ENCODE results near the gene MTMR12.

The MTMR12 gene, protein sequence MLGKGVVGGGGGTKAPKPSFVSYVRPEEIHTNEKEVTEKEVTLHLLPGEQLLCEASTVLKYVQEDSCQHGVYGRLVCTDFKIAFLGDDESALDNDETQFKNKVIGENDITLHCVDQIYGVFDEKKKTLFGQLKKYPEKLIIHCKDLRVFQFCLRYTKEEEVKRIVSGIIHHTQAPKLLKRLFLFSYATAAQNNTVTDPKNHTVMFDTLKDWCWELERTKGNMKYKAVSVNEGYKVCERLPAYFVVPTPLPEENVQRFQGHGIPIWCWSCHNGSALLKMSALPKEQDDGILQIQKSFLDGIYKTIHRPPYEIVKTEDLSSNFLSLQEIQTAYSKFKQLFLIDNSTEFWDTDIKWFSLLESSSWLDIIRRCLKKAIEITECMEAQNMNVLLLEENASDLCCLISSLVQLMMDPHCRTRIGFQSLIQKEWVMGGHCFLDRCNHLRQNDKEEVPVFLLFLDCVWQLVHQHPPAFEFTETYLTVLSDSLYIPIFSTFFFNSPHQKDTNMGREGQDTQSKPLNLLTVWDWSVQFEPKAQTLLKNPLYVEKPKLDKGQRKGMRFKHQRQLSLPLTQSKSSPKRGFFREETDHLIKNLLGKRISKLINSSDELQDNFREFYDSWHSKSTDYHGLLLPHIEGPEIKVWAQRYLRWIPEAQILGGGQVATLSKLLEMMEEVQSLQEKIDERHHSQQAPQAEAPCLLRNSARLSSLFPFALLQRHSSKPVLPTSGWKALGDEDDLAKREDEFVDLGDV

DNA sequence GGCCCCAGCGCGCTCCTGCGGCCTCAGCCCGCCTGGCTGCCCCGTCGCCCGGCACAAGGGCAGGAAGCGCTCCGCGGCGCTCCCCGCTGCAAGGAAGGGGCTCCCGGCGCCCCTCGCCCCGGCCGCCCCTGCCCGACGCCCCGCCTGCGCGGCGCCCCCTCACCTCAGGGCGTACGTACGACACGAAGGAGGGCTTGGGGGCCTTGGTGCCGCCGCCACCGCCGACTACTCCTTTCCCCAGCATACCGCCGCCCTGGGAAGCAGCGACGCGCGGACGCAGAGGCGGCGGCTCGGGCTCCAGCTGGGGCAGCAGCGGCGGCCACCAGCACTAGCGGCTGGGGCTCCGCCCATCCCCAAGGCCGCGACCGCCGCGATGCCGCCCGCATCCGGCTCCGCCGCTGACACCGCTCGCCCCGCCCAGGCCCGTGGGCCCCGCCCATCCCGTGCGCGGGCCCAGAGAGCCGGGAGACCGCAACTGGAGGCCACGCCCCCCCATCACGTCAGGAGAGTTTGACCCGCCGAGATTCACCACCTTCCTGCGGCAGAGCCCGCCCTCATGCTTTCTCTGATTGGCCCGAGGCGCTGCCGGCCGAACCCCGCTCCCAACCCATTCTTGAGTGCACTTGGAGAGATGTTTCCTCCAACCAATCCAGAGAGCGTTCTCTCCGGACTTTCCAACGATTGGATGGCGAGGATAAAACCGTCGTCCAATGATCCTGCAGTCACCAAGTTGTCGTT lies at the start of gene MTMR12:
TSS of gene MTMR12 (minus strand) at position 345 of the 738 bp plus-strand sequence. CDS start at position 244, 101 bp downstream.
- DNase-seq: peak; percentile 87 to 100 (median 99)

DNA sequence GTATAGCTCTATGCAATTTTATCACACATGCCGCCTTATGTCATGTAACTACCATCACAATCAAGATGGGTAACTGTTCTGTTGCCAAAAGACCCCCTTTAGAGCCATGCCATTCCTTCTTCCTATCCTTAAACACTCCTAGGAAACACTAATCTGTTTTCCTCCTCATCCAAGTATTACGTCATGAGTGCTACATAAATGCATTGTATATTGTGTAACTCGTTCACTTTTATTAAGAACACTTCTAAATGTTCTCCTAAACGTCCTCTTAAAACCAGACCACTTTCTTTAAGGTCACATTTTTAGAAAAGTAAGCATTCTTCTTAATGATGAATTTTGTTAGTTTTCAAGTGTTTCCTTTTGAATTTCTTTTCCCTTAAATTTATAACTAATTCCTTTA lies 49.8 kb upstream of the MTMR12 start:
- DNase-seq: no peak

DNA sequence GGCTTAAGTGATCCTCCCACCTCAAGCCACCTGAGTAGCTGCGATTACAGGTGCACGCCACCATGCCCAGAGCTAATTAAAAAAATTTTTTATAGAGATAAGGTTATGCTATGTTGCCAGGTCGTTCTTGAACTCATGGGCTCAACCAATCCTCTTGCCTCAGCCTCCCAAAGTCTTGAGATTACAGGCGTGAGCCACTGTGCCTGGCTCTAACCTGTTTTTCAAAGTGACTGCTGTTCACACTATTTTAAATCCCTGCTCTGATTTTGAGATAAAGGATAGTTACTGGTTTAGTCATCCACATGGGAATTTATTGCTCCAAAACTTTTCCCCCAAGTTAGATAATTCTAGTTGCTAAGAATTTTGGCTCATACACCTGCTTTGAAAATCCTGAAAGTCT lies 48.2 kb upstream of the MTMR12 start:
- DNase-seq: no peak

DNA sequence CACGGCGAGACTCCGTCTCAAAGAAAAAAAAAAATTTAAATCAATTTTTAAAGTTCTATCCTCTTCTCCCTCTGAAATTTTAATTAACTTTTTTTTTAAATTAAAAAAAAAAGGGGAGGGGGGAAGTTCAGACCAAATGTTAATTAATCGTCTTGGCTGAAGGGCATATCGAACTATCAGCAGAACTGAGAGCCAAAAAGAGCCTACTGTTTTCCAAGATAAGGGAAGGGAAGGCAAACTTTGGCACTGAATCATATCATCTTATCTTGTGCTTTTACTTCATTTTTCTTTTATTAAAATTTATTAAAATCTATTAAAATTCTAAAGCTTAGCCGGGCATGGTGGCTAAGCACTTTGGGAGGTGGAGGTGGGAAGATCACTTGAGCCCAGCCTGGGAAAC lies 45.9 kb upstream of the MTMR12 start:
- DNase-seq: no peak

DNA sequence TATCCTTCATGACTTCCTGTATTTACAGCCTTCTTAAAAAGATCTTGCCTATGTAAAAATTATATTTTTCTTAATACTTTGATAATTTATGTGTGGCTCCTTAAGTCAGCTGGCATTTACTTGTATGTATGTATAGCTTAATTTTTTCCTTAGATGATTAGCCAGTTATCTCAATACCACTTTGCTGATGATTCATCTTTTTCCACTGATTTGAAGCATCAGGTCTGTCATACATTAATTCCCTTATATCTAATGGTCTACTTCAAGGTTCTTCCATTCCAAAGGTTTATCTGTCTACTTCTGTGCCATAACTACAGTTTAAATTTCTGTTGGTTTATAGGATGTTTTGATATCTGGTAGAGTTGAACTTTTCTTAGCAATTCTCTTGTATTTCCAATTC lies 44.9 kb upstream of the MTMR12 start:
- no peak for DNase-seq

DNA sequence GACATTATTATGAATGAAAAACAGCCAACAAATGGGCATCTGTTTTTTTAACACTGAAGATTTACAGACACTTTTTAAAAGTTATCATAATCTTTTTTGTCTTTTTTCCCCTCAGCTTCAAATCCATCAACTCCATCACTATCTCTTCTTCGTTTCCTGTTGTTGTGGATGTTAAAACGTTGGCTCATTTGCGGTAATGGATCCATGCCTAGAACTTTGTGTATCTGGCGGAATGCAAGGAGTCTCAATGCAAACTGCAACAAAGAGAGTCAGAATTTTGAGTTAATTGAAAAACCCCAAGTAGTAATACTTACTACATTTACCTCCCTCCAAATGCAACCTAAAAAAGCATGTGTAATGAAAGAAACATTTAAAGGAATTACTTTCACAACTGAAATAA lies 42.9 kb upstream of the MTMR12 start:
- no peak for DNase-seq

DNA sequence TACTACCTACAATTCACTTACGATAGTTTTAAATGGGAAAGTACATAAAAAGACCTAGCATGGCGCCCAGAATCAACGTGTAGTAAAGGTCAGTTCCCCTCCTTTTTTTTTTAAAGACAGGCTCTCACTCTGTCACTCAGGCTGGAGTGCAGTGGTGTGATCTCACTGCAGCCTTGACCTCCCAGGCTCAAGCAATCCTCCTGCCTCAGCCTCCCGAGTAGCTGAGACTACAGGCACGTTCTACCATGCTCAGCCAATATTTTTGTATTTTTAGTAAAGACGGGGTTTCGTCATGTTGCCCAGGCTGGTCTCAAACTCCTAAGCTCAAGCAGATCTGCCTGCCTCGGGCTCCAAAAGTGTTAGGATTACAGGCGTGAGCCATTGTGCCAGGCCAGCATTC lies 40.7 kb upstream of the MTMR12 start:
- DNase-seq: no peak

DNA sequence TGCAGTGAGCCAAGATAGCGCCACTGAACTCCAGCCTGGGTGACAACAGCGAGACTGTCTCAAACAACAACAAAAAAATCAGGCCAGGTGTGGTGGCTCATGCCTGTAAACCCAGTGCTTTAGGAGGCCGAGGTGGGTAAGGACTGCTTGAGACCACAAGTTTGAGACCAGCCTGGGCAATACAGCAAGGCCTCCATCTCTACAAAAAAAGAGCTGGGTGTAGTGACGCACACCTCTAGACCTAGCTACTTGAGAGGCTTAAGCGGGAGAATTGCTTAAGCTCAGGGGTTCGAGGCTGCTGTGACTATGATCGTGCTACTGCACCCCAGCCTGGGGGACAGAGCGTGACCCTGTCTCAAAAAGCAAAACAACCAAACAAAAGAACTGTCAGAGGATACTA lies 39.9 kb upstream of the MTMR12 start:
- no peak for DNase-seq

DNA sequence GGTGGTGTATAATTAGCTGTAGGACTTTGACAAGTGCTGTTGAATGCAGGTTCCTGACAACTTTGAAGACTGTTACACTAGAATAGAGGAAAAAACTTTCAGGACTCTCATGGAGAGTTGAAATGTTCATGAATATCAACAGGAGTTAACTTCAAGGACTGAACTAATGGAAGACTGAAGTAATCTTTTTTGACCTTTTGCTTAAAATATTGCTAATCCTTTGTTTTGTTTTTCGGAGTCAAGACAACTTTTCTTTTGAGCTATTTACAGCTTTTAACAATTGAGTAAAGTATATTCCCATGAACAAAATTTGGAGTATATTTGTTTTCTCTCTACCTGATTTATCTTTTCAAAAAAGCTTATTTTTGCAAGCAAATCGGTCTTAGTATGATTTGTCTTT lies 34.1 kb upstream of the MTMR12 start:
- no peak for DNase-seq

DNA sequence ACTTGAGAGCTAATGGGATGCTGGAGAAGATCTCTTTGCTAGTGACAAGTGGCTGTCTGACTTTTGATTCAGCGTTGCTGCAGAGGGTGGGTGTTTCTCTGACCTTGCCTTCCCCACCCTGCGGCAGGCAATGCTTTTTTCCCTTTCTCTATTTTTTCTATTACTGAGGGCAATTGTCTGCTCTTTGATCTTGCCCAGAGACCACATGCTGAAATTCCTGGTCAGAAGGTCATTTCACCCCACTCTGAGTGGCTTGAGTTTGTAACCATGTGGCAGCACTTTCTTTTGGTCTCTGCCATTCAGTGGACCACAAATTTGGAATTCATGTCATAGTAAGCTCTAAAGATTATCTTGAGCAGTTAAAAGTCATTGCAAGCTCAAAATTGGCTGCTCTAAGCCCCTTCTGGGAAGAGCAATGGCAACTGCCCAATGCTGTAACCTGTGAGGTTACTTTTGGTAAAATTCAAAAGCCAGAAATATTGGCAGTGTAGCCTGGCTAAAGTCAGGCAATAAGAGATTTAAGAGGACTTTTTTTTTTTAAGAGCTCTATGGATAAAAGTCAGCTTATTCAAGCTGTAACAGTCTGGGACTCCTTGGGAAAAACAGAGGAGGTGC lies 30.4 kb upstream of the MTMR12 start:
- no peak for DNase-seq

DNA sequence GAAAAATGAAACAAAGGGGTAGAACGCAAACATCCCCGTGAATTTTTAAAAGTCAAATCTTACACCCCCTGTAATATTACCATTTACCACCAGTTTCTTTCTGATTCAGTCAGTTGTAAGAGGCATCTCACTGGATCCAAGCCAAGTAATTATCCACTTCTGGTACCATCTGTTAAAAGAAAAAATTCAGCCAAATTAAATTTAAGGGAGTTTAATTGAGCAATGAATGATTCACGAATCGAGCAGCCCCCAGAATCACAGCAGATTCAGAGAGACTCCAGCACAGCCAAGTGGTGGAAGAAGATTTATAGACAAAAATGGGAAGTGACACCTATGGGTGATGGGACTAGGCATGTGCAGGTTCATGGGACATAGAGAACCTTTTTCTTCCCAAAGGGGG lies 29.9 kb upstream of the MTMR12 start:
- DNase-seq: peak in 1 of 56 donors; percentile 12

DNA sequence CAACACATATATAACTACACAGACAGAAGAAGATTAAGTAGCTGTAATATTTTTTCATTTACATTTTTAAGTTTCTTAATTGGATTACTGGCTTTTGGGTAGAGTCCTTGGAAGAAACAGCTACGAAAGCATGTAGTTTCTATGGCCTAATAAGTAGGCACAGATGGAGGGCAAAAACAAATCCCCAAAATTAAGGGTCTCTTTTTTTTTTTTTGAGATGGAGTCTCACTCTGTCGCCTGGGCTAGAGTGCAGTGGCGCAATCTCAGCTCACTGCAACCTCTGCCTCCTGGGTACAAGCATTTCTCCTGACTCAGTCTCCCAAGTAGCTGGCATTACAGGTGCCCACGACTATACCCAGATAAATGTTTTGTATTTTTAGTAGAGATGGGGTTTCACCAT lies 27.1 kb upstream of the MTMR12 start:
- DNase-seq: no peak

DNA sequence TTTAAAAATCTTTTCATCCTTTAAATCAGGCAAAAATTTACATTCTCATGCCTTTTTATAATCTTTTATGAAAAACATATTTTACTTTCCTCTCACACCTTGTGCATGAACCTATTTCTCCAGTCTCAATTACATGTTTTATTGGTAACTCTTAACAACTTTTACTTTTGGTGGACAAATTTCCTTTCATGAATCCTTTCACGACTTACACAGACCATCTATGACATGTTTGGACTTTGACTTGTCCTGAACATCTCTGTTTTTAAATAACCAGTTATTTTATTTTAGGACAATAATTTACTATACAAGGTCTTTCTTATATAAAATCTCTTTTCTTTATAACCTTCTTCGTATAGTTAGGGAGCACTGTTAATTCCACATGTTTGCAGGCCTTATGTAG lies 26.5 kb upstream of the MTMR12 start:
- DNase-seq: no peak

DNA sequence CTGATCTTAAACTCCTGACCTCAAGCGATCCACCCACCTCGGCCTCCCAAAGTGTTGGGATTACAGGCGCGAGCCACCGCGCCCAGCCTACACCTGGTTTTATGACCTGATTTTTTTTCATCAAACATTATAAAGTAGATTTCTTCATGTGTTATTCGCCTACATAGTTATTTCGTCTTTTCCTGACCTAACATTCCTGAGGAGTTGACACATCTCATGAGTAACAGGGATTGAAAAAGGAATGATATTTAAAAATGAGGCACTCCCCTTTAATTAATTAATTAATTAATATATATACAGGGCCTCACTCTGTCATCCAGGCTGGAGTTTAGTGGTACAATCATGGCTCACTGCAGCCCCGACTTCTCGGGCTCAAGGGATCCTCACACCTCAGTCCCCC lies 20.2 kb upstream of the MTMR12 start:
- no peak for DNase-seq

DNA sequence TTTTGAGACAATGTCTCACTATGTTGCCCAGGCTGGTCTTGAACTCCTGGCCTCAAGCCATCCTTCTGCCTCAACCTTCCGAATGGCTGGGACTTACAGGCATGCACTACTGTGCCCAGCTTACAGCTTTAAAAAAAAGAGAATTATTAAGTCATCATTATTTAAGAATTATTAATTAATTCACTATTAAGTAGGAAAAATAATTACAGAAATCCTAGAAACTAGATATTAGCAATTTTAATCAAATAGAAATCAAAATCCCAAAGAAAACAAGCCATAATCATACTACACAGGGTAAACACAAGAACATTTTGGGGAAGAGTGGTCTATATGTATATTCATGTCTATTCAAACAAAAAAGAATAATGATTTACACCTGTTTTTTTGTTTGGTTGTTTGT lies 19.6 kb upstream of the MTMR12 start:
- DNase-seq: no peak

DNA sequence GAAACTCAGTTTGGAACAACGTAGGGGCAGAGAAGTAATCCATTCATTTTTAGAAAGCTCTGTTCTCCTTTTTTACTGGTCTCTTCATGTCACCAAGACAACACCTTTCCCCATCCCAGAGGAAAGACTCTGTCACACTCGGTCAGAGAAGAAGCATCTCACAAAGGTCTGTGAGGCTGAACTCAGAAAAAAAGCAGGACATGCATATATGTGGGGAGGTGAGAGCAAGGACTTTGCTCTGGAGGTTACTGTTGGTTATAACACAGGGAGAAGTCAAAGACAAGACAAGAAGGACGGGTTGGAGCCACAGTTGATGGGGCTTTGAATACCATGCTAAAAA lies 19.2 kb upstream of the MTMR12 start:
- DNase-seq: no peak

DNA sequence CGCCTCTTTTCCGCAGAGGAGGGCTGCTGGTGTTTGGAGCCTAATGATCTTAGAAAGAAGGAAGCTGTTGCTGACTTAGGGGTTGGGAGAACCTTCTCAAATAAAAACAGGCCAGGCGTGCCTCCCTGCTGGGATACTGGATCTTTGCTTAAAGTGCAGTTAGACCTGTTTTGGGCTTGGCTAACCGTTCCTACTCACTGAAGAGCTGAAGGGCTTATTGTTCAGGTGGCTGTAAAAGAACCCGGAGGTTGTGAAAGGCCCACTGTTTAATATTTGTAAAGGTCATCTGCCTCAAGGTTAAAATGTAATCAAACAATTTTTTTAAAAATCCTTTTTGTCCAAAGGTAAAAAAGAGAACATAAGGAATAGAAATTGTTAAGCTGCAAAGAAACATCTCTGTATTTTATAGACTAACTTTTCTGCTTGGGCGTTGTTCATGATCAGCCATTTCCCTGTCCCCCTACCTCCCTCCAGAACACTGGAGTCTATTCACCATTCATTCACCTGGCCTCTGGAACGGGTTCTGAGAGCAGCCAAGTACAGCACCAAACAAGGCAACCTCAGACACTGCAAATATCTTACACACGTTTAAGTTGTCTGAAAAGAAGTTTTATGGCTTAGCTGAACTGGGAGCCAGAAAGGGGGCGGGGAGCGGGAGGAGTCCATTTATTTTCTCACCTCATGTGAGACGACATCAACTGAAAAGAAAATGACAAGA lies 18.6 kb upstream of the MTMR12 start:
- no peak for DNase-seq

DNA sequence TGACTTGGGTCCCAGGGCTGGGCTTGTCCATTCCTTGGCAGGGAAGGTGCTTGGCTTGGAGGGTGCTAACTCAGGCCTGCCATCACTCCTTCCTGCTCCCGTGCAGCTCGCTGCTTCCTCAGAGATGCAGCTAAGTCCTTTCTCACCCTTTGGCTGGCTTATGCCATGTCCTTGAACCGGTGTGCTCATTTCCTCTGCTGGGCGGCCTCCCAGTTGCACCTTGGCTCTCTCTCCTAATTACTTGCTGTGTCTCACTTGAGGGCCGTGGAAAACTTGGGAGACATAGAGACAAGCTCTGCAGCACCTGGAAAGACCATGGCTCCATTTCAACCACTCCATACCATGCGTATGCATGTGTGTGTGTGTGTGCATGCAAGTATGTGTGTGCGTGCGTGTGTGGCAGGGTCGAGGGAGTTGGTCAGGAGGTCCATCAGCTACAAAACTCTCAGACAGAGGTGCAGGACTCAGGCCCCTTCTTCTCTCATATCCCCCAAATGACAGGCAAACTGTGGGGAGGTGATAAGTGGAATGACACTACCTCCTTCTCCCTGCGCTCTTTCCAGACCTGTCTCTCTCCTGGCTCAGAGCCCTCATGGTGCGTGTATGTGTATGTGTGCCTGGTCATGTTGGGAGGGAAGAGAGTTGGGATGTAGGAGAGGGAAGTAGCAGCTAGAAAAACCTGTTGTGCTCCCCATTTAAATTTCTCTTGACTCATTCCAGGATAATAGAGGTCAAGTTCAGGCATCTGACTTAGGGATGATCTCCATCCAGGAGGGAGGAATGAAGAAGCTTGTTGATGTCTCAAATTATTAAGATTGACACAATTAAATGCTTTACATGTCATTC lies 17.6 kb upstream of the MTMR12 start:
- no peak for DNase-seq

DNA sequence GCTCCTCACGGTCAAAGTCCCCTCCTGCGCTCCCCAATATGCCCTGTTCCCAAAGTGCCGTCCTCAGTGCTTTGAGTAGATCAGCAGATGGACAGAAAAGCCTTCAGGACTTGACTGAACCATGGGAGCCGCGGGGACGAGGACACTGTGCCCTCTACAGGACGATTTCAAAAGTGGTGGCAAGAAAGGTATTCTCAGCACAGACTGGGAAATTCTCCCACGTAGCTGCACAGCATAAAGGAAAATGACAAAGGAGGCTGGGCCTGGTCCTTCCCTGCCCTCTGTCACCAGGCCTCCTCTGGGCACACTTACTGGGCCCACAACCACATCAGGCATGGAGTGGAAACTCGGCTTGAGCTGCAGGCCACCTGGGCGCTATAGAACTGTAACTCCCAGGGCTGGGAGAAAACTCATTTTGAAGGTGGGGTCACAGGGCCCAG lies 16.7 kb upstream of the MTMR12 start:
- peak in 34 of 56 donors; percentile 4 to 67 (median 34) for DNase-seq

DNA sequence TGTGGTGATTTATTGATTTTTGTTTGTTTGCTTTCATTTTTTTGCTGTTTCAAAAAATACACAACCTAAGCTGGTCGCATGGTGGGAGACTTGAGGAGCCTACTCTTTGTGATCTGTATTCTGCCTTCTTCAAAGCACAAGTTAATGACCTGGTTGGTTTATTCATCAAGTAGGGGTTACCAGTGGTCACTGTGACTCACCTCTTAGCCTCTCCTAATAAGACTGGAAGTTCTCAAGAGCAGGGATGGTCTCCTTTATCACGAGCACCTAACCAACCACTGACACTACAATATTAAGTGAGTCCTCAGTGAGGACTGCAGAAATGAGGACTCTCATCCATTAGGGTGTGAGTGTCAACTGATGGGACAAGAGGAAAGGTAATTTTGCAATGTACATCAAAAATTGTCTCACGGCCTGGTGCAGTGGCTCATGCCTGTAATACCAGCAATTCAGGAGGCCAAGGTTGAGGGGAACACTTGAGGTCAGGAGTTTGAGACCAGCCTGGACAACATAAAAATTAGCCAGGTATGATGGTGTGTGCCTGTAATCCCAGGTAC lies 13.6 kb upstream of the MTMR12 start:
- DNase-seq: no peak
